LNCaP clone FGC (cell line): ENCODE measurements around the gene CRIP2.

Experiments
- DNase-seq: peaks from one replicate; pipeline ENCODE4 v3.0.0-alpha.2; 2011; ENCODE audit warnings: low read depth
- H3K4me3 ChIP-seq: 2 replicates; pipeline ENCODE4 v1.5.1; 2011; ENCODE audit warnings: mild to moderate bottlenecking, low read depth, low read length, control low read depth
- TF ChIP-seq, protein P1 (sequence below): IDR thresholded peaks from 2 replicates; pipeline ENCODE4 v1.5.1; 2012; ENCODE audit warnings: mild to moderate bottlenecking; ENCODE audit not compliant: control insufficient read depth, insufficient read depth; ENCODE audit errors: extremely low read depth

CRIP2 gene

DNA sequence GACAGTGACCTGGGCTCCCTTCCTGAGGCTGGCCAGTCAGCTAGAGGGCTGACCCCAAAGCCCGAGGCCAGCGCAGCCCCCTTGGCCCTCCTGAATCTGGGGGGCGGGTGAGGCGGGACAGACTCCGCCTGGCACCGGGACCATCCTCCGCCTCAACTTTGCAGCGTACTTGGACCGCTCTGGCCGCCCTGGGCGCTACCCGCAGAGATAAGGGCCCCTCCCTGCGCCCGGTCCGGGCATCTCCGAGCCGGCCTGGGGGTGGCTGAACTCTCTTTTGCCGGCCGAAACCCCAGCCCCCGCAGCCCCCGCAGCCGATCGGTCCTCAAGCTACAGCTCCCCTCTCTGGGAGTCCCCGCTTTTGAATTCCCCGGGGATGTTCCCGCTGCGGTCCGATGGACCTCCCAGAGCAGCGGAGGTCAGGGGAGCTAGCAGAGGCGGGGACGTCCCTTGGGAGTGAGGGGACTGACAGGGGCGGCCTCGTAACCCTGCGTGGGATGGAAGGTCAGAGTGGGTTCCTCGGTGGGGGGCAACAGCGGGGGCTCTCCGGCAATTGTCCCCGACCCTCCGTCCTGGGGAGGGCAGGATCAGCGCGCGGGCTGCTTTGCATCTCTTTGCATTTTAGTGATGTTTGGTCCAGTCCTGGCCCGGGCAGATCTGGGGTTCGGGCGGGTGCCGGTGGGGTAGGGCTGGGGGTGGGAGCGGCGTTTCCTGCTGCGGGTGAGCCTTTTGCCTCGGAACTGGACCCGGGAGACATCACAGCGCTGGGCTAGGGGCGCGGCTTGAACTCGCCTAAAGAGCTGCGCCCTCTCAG, 11.7 kb downstream of the CRIP2 start, which contains the start of gene CRIP1:
Gene CRIP1 (plus strand): TSS at position 724 of the 811 bp plus-strand sequence. CDS start 374 bp downstream, outside the sequence.
- H3K4me3 ChIP-seq = no peak within 1 kb of the TSS
- TF ChIP-seq, protein P1, sequence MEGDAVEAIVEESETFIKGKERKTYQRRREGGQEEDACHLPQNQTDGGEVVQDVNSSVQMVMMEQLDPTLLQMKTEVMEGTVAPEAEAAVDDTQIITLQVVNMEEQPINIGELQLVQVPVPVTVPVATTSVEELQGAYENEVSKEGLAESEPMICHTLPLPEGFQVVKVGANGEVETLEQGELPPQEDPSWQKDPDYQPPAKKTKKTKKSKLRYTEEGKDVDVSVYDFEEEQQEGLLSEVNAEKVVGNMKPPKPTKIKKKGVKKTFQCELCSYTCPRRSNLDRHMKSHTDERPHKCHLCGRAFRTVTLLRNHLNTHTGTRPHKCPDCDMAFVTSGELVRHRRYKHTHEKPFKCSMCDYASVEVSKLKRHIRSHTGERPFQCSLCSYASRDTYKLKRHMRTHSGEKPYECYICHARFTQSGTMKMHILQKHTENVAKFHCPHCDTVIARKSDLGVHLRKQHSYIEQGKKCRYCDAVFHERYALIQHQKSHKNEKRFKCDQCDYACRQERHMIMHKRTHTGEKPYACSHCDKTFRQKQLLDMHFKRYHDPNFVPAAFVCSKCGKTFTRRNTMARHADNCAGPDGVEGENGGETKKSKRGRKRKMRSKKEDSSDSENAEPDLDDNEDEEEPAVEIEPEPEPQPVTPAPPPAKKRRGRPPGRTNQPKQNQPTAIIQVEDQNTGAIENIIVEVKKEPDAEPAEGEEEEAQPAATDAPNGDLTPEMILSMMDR = no peak
- no peak for DNase-seq

DNA sequence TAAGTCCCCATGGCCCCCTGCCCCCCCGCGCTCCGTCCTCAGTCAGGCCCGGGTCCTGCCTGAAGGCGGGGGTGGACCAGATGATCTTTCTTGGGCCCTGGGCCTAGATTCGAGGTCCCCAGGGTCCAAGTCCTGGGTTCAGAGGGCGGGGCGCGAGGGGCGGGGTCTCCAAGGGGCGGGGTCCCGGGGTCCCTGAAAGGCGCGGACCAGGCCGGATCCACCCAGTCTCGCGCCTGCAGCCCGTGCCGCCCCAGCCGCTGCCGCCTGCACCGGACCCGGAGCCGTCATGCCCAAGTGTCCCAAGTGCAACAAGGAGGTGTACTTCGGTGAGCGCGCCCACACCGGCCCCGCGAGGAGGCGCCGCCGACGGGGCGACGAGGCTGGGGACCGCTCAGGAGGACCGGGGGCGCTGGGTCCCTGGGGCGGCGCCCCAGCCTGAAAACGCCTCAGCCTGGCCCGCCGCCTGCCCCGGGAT, 12.4 kb downstream of the CRIP2 start:
- H3K4me3 ChIP-seq = no peak overlapping the region
- TF ChIP-seq, protein P1 = no peak
- DNase-seq = no peak

DNA sequence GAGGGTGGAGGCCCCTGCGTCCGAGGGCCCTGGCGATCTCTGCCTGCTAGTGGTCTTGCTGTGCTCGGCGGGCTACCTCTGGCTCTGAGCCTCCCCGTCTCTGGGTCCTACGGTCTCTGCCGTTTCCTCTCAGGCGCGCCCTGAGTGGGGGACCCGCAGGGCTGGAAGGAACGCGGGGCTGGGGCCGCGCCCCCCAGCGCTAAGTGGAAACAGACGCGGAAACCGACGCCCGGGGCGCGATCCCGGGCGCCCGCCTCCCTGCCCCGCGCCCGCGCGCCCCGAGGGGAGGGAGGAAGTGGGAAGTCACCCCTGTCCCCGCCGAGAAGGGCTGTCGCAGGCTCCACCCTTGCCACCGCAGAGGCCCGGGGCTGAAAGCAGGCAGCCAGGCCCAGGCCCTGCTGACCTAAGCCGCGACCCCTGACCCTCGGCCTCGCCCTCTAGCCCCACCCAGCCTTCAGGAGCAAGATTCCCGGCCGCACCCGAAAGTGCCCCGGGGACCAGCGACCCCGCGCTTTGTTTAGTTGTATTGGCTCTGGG, 12.9 kb downstream of the CRIP2 start:
- H3K4me3 ChIP-seq = no peak overlapping the region
- no peak for DNase-seq
- TF ChIP-seq, protein P1 = no peak

DNA sequence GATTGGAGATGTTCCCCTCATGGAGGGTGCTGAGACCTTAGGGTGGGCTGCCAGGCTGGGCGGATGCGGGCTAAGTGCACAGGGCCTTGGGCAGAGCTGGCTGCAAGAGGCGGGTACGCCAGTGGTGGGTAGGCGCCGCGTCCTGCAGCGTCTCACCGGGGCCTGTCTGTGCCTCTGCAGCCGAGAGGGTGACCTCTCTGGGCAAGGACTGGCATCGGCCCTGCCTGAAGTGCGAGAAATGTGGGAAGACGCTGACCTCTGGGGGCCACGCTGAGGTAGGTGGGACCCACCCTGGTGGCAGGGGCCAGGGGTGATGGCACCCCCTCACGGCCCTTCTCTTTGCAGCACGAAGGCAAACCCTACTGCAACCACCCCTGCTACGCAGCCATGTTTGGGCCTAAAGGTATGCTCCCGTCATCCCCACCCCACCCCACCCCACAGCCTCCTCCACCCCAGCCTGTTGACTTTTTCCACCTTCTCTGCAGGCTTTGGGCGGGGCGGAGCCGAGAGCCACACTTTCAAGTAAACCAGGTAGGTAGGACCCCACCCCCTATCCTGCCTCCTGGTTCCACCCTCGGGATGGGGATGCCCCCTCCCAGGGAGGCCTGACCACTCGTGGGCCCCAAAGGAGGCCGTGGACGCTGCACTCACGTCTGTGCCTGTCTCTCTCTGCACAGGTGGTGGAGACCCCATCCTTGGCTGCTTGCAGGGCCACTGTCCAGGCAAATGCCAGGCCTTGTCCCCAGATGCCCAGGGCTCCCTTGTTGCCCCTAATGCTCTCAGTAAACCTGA, 13.6 kb downstream of the CRIP2 start:
- H3K4me3 ChIP-seq = no peak overlapping the region
- TF ChIP-seq, protein P1 = no peak
- DNase-seq = no peak

DNA sequence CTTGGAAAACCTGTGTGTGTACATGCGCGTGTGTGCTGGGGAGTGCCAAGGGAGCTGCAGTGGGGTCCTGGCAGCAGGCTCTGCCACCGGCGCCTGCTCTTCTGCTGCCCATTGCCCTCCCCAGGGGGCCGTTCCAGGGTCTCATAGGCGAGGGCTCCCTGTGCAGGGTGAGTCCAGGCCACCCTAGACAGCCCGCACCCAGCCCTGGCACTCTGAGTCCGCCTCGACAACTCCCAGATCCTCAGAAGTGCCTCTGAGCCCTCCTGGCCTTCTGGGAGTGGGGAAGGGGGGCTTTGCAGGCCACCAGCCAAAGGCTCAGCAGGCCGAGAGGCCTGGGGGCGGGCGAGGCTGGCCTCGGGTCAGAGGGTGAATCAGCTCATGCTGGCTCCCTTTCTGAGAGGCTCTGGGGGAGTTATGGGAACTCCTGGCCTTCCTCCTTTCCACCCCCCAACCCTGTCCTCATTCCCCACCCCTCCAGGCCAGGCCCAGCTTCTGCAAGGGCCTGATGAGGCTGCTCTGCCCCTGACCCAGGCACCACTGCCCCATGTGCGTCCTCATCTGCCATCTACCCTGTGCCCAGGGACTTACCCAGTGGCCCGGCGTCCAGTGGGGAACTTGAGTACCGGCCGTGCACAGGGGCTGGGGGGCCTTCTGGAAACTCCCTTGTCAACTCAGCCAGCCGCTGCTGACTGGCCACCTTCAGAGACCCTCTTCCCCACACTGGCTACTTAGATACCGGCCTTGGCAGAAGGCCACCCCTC, 14.3 kb downstream of the CRIP2 start:
- TF ChIP-seq, protein P1 = no peak
- peak overlapping the region; percentile 73 for H3K4me3 ChIP-seq
- no peak for DNase-seq

DNA sequence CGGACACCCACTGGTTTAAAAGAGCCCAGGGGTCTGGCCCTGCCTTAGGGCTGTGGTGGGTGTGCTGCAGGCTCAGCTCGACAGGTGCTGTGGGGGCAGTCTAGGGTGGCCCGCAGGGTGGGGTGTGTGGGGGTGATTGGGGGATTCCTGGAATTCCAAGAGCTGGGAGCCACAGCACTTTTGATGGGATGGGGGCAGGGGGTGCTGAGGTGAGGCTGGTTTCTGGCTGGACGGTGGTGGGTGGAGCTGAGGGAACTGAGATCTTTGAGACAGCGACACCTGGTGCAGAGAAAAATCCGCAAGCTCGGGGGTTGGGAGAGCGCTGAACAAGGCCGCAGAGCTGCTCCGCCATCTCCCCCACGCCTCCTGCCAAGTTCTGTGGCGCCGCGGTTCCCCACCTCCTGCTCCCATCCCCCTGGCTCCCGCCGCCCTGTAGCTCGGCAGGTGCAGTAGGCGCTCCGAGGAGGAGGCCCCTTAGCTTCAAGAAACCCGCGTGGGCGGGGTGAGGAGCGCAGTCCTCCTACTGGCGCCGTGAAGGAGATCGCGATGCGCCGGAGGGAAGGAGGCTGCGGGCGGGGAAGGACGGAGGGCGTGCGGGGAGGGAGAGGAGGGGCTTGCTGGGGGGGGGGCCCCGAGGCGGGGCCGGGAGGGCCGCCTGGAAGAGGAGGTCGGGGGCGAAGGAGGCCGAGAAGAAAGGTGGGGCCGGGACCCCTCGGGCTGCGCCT, 15.1 kb downstream of the CRIP2 start:
- TF ChIP-seq, protein P1 = peak; percentile 76

More for the DNA sequence above, 15.1 kb downstream of the CRIP2 start:
- peak; percentile 74 for DNase-seq
- H3K4me3 ChIP-seq = peak overlapping the region; percentile 73
